ENCODE measurements around the gene VWA3B. TPM values are rescaled to one million over a fixed set of nuclear protein-coding genes. Genes with fewer than 3 reads are reported as not detected.

Gene VWA3B
- total and polyA plus RNA-seq, 12 donors: 0.06 to 1.4 (median 0.62) TPM; not detected in 1

GRCh38 chr2:98078701-98079100, 8.3 kb upstream of the VWA3B start:
- 86 to 88% methylated on average over 2 of the region's 2 CpGs for WGBS, 2 donors
- no peak for DNase-seq
- Histone ChIP-seq H3K27ac (no peak overlapping the region), H3K27me3 (peaks cover 0 to 10% (median 5%) of the 10 kb centered on the region in 7 donors), H3K4me3 (no peak overlapping the region), H3K9me3 (peaks cover 0 to 17% (median 0%) of the 10 kb centered on the region in 11 donors), H3K36me3 (no peaks in the 10 kb centered on the region), H3K4me1 (peaks cover 0 to 14% (median 0%) of the 10 kb centered on the region in 9 donors)
- TF ChIP-seq CTCF (IDR thresholded peaks at IDR 0.05): no peak
- ATAC-seq: no peak
- intact Hi-C loops (cut with DNase I): no loop called here

- Histone ChIP-seq H3K27me3 (peaks cover 0 to 43% (median 22%) of the 10 kb centered on the region in 7 donors), H3K9me3 (no peaks in the 10 kb centered on the region), H3K4me3 (no peak overlapping the region), H3K4me1 (peaks cover 0 to 42% (median 14%) of the 10 kb centered on the region in 9 donors), H3K27ac (no peak overlapping the region), H3K36me3 (no peaks in the 10 kb centered on the region)
- intact Hi-C loops (cut with DNase I): no loop called here
- 75 to 83% methylated on average over 5 of the region's 5 CpGs for WGBS, 2 donors
- no peak for TF ChIP-seq CTCF (IDR thresholded peaks at IDR 0.05)
- DNase-seq (no peak), ATAC-seq (no peak)
These were observed 2.7 kb upstream of the VWA3B start for GRCh38 chr2:98084151-98084868.

GRCh38 chr2:98084869-98085238, 2.1 kb upstream of the VWA3B start:
- TF ChIP-seq CTCF (IDR thresholded peaks at IDR 0.05): no peak
- Histone ChIP-seq H3K4me3 (no peak overlapping the region), H3K27me3 (peaks cover 0 to 43% (median 22%) of the 10 kb centered on the region in 7 donors), H3K27ac (no peak overlapping the region), H3K36me3 (no peaks in the 10 kb centered on the region), H3K4me1 (peaks cover 0 to 48% (median 14%) of the 10 kb centered on the region in 9 donors), H3K9me3 (no peaks in the 10 kb centered on the region)
- DNase-seq (no peak), ATAC-seq (no peak)
- intact Hi-C loops (cut with DNase I): no loop called here
- 85 to 90% methylated on average over 3 of the region's 3 CpGs for WGBS, 2 donors

- Histone ChIP-seq H3K27ac (no peak overlapping the region), H3K9me3 (no peaks in the 10 kb centered on the region), H3K27me3 (peaks cover 0 to 43% (median 22%) of the 10 kb centered on the region in 7 donors), H3K4me3 (no peak overlapping the region), H3K4me1 (peaks cover 0 to 56% (median 14%) of the 10 kb centered on the region in 9 donors), H3K36me3 (no peaks in the 10 kb centered on the region)
- no peak for TF ChIP-seq CTCF (IDR thresholded peaks at IDR 0.05)
- no peak for DNase-seq
- 81 to 88% methylated on average over 5 of the region's 5 CpGs for WGBS, 2 donors
- intact Hi-C loops (cut with DNase I): no loop called here
- no peak for ATAC-seq
These were observed 1.3 kb upstream of the VWA3B start for GRCh38 chr2:98085649-98086048.

Measured in heart right ventricle (tissue), 16 donors.